Measurements from ENCODE around the gene C14orf132.

The C14orf132 gene

GRCh38 chr14:96082420-96083300 lies 43.5 kb downstream of the C14orf132 start:
- DNase-seq (ENCODE audit: low read depth in 2 of 2) = no peak

- no peak for DNase-seq (ENCODE audit: low read depth in 2 of 2)
Measured at GRCh38 chr14:96083667-96084320, 44.6 kb downstream of the C14orf132 start.

- no peak for DNase-seq (ENCODE audit: low read depth in 2 of 2)
Measured at GRCh38 chr14:96084796-96085195, 45.6 kb downstream of the C14orf132 start.

GRCh38 chr14:96085369-96085768 lies 46.2 kb downstream of the C14orf132 start:
- no peak for DNase-seq (ENCODE audit: low read depth in 2 of 2)

DNA sequence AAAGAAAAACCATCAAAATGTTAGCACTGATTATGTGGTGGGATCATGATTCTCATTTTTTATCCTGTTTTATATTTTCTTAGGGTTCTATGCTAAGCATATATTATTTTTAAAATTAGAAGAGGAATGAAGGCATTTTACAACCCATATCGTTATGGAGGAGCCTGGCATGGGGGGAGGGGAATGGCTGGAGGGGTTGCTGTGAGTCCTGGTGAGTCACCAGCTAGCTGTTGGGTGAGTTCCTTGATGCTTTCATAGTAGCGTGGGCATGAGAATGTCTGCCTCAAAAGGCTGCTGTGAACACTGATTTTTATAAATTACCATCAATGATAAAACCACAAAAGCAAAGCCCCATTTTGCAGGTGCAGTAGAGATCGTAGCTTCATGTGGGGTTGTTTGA lies 46.9 kb downstream of the C14orf132 start:
- no peak for DNase-seq (ENCODE audit: low read depth in 2 of 2)

- no peak for DNase-seq (ENCODE audit: low read depth in 2 of 2)
Measured at GRCh38 chr14:96086574-96087077, 47.5 kb downstream of the C14orf132 start.

DNA sequence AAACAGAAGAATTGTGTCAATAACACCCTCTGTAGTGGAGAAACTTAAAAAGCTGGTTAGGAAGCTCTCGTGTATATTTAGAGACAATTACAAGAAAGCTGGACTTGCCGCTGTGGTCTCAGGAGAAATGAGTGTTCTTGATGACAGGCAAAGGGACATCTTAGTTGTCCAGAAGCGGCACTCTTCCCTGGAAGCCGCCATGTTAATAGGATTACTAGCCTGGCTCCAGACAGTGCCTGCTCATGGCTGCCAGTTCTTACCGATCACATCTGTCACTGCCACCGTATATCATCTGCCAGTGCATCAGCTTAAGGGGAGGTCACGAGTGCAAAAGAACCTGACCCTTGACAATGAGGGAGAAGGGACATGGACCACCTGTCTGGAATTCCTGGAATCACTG lies 48.9 kb downstream of the C14orf132 start:
- no peak for DNase-seq (ENCODE audit: low read depth in 2 of 2)

DNA sequence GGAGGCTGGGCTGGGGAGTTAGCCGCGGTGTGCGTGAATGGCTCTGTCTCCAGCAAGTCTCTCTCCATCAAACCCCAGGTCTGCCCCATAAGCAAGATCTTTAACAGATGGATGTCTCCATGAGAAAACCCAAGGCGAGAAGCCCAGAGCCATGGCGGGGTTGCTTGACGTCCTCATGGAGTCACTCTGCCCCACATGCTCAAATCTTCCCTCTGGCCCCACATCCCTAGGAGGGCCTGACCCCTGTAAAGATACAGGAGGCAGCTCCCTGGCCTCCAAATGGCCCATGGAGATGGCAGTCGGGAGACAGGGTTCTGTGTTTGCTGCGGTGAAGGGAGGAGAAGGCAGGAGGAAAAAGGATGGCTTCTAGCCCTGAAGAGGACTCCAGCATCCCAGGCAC lies 49.3 kb downstream of the C14orf132 start:
- no peak for DNase-seq (ENCODE audit: low read depth in 2 of 2)

DNA sequence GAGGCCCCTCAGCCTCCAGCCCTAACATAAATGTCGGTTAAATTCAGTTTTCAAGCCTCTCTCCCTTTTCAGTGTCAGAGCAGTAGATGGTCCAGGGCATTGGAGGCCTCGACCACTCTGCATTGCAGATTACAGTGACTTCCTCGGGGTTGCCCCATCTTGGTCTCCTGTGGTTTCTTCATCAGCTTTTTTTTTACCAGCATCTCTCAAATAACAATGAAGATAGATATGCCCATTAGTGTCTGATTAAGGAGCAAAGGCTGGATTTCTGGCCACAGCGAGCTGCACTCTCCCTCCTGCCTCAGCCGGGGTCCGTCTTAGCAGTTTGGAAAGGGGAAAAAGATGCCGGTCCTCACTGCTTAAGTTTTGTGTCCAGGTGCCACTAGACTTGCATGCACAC lies 49.7 kb downstream of the C14orf132 start:
- no peak for DNase-seq (ENCODE audit: low read depth in 2 of 2)

- no peak for DNase-seq (ENCODE audit: low read depth in 2 of 2)
Measured at GRCh38 chr14:96089401-96089800, 50.2 kb downstream of the C14orf132 start.

DNA sequence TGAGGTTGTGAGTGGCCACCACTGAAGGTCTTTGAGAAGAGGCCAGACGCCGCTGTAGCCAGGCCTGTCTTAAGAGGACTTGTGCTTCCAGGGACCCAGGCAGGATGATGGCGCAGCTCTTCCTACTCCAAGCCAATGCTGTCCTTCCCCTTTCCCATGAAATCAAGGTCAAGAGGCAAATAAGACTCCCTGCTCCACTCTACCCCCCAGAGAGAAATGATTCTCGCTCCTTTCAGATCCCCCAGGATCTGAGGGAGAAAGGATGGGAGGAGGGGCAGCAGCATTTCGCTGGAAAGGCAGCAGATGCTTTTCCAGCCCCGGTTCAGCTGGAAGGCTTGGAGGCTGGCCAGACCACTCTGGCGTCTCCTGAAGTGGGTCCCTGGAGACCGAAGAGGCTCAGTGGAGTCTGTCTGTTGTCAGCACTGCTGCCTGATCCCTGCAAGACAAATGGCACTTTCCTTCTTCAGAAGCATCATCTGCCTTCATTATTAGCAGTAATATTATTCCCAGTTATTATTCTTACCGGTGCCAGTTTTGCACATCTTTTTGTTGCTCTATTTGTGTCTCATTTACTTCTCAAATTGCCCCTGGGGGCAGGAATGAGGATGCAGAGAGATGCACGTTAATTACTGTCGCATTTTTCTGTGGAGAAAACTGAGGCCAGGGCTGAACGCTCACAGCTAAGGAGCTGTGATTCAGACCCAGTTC lies 51.4 kb downstream of the C14orf132 start:
- DNase-seq (ENCODE audit: low read depth in 2 of 2) = no peak

DNA sequence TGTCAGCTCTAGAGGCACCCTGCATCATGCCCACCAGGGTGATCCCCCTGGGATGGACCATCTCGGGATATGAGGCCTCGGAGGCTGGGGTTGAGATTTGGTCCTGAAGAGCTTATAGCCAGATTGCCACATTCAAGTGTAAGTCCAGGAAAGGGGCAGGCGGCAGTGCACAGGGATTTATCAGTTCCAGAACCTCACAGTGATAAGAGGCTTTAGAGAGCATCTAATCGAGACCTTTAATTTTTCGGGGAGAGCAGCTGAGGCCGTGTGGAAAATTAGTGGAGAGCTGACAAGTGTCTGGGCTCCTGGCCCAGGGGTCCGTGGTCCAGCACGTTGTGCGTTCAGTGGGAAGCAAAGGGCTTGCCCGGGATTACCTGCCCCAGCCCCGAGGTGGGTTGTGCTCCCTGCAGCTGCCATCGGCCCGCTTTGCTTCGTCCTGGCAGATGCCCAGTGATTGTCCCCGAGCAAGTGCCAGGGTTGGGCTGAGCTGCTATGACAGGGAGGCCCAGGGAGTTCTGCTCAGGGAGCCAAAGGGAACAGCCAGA lies 52.1 kb downstream of the C14orf132 start:
- no peak for DNase-seq (ENCODE audit: low read depth in 2 of 2)

DNA sequence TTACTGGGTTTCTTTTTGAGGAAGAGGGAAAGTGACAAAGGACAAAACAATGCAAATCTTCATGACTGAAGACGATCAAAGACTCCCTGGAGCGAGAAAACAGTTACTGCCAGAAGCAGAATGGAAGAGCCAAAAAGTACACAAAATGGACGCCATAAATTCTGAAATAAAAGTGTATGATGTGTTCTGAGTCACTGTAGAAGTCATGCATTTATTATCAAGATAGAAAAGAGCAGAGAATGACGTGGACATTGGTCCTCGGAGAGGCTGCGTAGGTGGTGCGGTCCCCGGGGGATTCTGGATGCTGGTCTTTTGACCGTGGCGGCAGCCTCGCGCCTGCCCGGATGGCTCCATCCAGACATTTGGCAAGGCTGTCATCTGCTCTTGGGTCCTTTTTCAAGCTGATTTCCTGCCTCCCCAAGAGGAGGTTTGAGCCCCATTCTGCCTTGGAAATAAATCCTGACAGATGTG lies 52.8 kb downstream of the C14orf132 start:
- DNase-seq (ENCODE audit: low read depth in 2 of 2) = no peak

- DNase-seq (ENCODE audit: low read depth in 2 of 2) = no peak
Measured at GRCh38 chr14:96092936-96093335, 53.8 kb downstream of the C14orf132 start.

DNA sequence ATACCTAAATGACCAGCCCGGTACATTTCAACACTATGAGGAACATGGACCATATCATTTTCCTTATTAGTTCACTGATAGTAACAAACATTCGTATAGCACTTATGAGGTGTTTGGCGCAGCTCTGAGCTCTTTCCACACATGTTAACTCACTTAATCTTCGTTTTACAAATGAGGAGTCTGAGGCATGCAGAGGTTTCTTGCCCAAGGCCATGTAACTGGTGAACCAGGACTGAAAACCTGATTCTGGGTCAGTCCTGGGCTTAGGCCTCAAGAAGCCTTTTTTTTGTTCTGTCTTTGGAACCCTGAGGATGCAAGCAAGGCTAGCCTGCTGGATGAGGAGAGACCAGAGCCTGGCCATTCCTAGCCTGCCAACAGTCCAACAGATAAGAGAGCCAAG lies 55.0 kb downstream of the C14orf132 start:
- DNase-seq (ENCODE audit: low read depth in 2 of 2) = no peak

- no peak for DNase-seq (ENCODE audit: low read depth in 2 of 2)
Measured at GRCh38 chr14:96094656-96095055, 55.5 kb downstream of the C14orf132 start.

GRCh38 chr14:96095058-96095457 lies 55.9 kb downstream of the C14orf132 start:
- no peak for DNase-seq (ENCODE audit: low read depth in 2 of 2)

DNA sequence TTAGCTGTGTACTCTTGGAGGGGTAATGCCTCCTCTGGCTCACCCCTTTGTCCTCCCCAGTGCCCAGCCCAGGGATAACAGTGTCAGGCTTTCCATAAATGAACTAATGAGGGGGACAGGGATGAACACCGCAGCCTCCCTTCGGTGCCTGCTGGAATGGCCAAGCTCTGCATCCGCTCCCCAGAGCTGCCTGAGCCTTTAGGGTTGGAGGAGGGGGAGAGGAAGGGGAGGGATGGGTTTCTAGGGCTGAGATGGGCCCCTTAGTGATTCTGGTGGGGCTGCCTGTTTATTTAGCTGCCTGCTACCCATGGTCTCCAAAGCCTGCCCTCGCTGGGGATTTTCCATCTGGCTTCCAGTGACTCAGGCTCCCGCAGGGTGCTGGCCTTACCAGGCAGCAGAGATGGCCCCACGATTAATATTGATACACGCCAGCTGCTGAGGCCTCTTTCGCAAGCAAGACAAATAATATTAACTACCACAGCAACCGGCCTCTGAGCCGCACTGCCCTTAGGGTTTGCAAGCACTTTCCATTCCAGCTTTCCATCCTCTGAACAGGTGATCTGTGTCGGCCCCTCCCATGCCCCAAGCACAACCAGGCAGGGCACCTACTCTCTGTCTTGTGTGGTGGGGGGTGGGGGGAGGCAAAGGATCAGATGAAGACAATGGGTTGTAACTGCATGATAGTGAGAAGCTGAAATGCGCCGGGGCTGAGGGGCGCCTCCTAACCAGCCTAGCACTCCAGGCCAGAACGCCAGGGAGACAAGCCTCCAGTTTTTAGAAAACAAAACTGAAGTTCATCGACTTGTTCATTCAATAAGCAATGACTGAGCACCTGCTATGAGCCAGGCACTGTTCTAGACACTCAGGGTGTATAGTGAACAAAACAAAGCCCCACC lies 56.7 kb downstream of the C14orf132 start:
- DNase-seq (ENCODE audit: low read depth in 2 of 2) = no peak

- DNase-seq (ENCODE audit: low read depth in 2 of 2) = no peak
Measured at GRCh38 chr14:96096639-96097610, 57.8 kb downstream of the C14orf132 start.

DNA sequence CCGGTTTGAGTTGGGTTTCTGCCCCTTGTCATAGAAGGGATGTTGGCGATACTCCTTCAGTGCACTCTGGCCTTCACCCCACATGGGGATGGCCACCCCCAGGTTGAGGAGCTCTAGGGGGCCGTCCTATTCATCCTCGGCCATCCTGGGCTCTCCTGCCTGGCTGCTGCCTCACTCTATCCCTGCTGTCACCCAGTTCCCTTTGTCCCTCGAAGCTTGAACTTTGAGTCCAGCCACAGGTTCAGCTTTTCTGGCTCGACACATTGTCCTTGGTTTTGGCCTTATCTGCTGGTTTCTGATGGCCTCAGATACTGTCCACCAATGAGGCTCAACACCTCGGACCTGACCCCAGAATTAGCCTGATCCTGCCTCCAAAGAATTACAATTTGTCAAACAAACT lies 58.6 kb downstream of the C14orf132 start:
- DNase-seq (ENCODE audit: low read depth in 2 of 2) = no peak

Data from stimulated activated CD4-positive, alpha-beta T cell treated with anti-CD3 and anti-CD28 coated beads, Interleukin-15, amount 100 ng/mL, for 48 hours (primary cell).